Inflammatory macrophage treated with lipopolysaccharide for 1 hour (primary cell): ENCODE data around the gene EPHB2.
"Not testable (repeated sequence)": the region's sequence is repeated elsewhere in the genome, so short reads cannot be mapped to it uniquely, and the experiment has no call there.

Experiments
- DNase-seq, 2 donors: peaks; one replicate each; pipeline ENCODE4 v3.0.0-alpha.2; 2020 to 2022

The EPHB2 gene

DNA sequence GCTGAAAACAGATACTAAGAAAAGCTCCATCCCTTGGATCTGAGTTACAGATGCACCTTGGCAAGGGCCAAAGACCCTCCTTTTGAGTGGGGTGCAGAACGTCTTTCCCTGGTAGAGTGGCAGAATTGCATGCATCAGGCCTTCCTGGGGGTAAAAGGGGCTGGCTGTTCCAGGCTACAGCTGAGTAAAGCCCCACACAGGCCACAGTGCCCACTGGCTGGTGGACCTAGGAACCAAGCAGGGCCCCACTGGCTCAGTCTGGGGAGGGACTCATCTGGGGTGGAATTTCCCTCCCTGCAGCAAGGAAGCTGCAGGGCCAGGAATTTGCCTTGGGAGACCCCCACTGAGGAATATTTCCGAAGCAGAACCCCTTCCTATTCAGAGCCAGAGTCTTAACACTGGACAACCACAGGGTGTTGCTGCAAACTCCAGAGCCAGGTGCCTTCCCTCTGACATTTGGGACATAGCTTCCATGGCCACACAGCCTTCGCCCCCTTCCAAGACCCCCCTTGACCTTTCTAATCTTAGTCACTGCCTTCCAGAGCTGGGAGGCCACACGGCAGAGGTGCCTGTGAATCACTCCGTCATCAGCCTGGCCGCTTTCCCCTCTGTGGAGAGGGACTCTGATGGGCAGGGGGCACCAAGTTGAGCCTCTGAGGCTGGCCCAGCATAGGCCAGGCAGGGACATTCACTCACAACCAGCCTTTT, 209.5 kb downstream of the EPHB2 start:
- DNase-seq: no peak

DNA sequence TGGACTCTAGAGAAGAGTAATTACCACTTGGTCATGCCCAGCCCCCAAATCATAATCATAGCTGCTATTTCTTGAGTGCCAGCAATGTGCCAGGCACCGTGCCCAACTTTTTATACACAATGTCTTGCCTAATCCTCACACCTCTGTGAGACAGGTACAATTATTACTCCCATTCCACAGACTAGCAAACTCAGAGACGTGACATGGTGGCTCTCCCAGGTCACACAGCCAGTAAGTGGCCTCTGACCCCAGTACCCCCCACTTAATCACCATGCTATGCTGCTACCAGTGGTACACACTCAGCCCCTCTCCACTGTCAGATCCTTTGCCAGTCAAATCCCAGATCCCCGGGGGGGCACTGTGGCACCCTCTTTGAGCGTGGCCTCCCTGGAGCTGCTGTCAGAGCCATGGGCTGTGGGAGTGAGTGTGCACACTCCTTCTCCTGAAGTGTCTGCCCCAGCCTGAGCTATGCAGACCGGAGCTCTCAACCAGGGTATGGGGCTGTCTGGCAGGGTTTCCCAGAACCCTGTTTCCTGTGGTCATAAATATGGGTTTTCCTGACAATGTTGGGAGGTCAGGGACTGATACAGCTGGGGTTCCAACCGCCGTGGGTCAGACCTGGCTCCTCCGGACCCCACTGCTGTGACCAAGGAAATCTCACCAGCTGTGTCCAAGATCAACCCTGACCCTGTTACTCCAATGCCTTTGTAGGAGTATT, 210.3 kb downstream of the EPHB2 start:
- DNase-seq: no peak

DNA sequence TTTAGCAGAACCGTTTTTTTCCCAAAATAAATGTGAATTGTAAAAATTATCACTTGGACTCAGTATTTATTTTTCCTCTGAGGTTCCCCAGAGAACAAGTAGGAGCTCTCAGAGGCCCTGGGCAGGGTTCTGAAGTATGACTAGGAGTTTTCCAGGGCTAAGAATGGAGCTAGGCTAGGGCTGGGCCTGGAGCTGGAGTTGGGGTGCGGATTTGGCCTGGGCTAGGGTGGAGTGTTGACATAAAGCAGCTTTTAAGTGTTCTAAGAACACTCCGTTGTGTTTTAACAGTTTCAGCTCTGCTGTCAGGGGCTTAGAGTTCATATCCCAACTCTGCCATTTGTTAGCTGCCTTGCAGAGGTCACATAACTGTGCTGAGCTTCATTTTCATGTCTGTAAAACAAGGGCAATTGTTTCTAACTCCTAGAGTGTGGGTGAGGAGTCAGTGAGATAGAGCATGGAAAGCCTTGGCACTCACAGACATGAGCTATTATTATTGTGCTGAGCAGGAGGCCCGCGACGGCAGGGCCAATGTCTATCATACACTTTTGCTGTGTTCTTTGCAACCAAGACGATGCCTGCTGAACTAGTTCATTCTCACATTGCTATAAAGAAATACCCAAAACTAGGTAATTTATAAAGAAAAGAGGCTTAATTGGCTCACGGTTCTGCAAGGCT, 210.9 kb downstream of the EPHB2 start:
- no peak for DNase-seq

DNA sequence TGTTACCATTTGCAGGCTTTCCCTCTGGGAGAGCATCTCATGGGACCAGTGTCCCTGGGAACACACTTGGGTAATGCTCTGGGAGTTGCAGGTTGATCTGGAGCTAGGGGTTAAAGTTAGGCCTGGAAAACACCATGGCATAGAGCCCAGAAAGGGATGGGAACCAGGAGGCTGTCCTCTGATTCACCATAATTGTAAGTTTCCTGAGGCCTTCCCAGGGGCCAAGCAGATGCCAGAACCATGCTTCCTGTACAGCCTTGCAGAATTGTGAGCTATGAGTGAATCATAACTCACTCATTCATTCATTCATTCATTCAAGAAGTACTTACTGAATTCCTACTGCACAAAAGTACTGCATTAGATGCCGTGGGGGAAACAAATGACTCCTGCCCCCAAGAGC, 212.0 kb downstream of the EPHB2 start:
- DNase-seq: no peak

DNA sequence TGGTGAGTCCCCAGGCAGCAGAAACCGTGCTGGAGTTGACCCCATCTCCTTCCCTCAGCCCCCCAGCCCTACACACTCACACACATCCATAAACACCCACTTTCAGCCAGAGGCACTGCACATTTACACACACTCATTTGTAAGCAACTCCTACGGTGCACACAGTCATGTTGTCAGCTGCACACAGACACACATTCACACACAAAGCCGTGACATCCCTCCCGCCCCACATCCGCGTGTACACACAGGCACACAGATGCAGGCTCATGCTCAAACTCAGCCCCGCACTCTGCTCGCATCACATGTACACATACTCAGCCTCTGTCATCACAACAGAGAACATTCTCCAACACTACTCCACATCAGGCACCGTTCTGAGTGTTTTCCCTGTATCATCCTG, 214.5 kb downstream of the EPHB2 start:
- DNase-seq: no peak

DNA sequence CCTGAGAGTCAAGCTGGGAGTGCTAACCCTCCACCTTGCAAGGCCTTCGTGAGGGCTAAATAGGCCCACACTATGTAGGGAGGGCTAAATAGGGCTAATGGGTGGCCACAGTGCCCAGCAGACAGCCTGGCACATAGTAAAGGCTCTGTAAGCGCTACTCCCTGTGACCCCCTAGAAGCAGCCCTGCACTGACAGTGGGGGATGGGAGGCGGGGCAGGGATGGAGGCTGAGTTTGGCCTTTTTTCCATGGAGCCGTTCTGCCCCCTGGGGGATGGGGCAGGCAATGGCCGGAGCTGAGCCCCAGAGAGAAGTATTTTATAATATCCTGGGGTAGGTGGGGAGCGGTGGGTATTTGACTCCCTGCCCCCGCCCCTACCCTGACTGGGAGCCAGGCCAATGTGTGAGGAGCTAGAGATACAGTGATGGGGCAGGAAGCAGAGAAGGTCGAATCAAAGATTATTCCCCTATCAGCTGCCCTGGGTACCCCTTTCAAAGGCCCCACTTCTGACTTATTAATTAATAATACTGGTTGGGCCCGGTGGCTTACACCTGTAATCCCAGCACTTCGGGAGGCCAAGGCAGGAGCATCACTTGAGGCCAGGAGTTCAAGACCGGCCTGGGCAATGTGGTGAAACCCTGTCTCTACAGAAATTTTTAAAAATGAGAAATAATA, 219.7 kb downstream of the EPHB2 start:
- peak; percentile 8 to 61 for DNase-seq

DNA sequence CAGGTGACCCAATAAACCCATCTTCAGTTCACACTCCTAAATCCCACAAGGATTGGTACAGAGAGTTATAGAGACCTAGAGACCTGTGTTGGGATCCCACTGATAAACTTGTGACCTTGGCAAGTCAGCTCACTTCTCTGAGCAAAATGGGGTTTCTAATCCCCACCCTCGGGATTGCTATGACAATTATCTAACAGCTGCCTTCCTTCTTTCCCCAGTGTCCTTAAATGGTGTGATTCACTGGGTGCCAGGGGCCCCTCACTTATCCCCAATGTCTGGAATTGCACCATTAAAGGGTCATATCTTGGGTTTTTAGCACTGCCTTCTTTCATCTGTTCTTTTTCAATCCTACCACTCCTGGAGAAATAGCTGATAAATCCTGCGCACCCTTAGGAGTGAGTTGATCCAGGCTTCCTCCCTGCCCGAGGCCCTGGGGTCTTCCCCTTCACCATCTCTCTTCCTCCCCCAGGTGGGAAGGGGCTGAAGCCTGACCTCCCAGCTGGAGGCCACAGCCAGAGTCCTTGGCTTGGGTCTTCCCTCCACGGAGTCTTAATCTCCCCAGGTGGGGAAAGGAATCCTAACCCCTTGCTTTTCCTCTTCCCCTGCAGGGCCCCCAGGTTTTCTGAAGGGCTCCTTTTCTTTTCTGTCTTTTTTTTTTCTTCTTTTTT, 222.3 kb downstream of the EPHB2 start:
- no peak for DNase-seq

DNA sequence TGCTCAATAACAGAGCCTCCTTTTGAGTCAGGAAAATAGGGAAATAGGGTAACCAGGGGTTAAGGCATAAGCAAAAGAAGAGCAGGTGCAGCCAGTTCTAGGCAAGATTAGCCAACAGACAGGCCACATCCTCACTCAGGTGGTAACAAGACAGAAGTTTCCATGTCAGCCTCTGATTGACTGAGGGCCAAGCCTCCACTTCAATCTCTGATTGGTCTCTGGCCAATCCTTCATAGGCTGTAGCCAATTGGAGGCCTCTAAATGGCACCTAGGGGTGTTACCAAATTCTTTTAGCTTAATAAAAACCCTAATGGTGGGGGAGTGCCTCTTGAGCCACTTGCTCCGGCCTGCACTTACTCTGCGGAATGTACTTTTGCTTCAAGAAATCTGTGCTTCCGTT, 224.8 kb downstream of the EPHB2 start:
- no peak for DNase-seq

DNA sequence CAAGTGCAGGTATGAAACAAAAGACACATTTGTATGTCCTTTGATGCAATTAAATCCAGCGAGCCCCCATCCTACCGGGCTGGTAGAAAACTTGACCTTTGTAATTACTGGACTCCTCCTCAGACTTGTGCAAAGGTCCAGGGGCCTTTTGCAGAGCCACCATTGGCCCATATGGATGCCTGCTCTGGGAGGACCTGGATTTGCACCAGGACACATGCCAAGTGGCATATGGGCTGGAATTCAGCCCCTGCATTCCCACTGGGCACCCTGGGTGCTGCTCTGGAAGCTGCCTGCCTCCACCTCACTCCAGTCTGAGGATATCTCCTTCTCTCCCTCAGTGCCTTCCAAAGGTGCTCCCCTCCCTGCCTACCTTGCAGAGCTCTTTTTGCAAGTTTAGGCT, 226.0 kb downstream of the EPHB2 start:
- no peak for DNase-seq

DNA sequence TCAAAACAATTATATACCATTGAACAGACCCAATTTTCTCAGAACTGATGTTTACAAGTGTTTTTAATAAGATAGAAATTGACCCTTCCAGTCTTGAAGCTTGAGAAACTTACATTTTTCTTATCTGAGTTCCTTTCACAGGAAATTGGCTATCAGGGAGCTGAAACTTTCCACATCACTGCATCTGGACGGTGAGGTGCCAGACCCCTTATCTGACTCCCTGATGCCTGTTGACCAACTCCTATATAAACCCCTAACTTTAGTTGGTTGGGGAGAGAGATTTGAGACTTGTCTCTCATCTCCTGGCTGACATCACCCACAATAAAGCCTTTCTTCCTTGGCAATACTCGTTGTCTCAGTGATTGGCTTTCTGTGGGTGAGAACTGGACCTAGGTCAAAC, 230.6 kb downstream of the EPHB2 start:
- DNase-seq: no peak

DNA sequence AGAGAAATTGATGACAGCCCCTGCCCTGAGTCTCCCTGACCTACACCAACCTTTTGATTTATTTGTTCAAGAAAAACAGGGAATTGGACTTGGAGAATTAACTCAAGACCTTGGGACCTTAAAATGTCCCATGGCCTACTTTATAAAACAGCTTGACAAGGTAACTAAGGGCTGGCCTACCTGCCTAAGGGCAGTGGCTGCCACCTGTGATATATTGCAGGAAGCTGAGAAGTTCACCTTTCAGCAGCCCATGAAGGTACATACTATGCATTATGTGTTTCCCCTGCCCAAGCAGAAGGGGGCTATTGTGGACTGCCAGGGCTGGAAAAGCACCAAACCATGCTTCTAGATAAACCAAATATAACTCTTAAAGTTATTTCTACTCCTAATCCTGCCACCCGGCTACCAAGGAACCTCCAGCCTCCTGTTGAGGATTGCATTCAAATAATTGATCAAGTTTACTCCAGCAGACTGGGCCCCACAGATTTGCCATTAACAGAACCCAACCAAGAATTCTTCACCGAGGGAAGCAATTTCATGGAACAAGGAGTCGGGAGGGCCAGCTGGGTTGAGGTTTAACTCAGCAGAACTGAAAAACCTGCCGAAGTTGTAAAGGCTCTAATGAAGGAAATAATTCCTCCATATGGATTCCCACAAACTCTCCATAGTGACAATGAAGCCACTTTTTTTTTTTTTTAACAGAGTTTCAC, 233.9 kb downstream of the EPHB2 start:
- no peak for DNase-seq

DNA sequence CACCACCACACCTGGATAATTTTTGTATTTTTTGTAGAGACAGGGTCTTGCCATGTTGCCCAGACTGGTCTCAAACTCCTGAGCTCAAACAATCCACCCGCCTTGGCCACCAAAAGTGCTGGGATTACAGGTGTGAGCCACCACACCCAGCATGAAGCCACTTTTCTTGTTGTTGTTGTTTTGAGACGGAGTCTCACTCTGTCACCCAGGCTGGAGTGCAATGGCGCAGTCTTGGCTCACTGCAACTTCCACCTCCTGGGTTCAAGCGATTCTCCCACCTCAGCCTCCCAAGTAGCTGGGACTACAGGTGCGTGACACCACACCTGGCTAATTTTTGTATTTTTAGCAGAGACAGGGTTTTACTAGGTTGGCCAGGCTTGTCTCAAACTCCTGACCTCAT, 234.5 kb downstream of the EPHB2 start:
- DNase-seq: not testable (repeated sequence)

DNA sequence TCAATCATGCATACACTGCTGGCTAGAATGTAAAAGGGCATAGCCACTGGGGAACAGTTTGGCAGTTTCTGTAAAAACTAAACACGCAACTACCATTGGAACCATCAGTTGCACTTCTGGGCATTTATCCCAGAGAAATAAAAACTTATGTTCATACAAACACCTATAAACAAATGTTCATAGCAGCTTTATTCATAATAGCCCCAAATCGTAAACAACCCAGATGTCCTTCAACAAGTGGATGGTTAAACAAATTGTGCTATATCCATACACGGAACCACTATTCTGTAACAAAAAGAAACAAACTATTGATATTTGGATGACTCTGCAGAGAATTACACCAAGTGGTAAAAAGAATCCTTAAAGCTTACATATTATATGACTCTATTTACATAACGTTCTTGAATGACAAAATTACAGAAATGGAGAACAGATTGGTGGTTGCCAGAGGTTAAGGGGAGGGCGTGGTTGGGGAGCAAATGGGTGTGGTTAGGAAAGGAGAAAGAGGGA, 239.2 kb downstream of the EPHB2 start:
- no peak for DNase-seq

DNA sequence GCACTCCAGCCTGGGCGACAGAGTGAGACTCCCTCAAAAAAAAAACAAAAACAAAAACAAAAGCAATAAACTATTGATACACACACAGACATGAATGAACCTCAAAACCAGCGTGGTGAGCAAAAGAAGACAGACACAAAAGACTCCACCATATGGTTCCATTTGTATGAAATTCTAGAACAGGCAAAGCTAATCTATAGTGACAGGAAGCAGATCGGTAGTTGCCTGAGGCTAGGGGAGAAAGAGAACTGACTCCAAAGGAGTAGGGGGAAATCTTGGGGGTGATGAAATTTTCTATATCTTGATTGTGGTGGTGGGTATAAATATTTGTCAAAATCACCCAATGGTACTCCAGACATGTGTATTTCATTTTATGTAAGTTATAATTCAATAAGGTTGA, 241.2 kb downstream of the EPHB2 start:
- DNase-seq: no peak

DNA sequence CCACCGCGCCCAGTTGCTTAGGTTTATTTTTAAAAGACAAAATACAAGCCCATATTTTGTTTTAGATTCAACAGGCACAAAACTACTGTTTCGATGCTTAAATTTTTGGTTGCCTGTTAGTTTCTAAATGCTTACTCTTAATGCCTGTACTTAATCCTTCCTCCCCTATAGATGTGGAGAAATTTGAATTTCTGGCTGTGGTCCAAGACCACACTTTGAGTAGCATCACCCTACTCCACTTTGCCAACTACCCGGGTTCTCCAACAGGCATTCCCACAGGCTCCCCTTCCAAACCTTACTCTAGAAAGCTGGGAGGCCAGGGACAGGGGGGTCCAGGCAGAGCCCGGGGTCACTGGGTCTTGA, 242.0 kb downstream of the EPHB2 start:
- DNase-seq: no peak

DNA sequence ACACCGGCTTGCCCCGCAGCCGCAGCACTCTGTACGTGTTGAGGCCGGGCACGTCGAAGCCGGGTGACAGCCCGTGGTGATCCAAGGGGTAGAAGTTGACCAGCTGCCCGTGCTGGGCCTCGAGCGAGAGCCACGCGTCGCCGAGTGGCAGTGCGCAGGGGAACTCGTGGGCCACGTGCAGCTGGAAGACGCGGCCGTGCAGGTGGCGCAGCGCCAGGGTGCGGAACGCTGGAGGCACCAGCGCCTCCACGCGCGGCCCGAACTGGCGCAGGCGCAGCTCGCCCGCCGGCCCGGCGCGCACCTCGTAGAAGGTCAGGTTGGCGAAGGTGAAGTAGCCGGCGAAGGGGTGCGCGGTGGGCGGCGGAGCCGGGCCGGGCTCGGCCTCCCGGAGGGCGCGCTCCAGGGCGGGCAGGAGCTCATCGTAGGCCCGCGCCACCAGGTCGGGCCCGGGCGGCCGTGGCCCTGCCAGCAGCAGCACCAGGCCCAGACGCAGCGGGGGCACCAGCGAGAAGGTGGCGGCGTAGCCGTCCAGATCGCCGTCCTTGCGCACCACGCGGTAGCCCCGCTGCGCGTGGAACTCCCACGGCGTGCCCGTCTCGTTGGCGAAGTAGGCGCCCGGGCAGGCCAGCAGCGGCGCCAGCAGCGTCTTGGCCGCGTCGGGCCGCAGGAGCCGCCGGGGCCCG, 242.6 kb downstream of the EPHB2 start:
- DNase-seq: no peak

DNA sequence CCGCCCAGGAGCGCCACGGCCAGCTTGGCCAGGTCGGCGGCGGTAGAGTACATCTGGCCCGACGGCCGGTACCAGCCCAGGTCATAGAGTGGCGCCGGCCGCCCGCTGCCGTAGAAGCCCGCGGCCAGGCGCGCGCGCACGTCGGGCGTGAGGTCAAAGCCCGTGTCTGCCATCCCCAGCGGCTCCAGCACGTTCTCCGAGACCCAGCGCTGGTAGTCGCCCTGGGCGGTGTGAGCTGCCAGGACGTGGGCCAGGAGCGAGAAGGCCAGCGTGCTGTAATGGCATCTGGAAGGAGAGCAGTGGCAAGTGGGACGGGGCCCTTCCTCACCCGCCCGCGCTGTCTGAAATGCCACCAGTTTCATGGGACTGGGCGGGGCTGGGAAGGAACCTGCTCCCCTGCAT, 243.1 kb downstream of the EPHB2 start:
- no peak for DNase-seq

DNA sequence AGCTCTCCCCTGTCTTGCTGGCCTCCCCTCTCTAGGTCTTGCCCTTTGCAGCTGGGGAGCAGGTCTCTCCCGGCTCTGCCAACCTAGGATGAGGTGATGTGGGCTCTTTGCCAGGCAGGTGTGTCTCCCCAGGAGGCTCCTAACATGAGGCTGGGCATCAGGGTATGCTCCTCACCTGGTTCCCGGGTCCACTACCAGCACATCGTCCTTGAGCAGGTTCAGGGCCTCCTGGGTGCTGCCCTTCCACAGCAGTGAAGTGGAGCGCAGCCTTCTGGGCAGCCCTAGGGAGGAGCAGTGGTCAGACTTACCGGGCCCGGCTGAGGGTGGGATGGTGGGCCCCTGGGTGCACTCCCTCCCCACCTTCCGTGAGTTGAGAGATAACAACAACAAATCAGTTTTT, 244.5 kb downstream of the EPHB2 start:
- DNase-seq: no peak

DNA sequence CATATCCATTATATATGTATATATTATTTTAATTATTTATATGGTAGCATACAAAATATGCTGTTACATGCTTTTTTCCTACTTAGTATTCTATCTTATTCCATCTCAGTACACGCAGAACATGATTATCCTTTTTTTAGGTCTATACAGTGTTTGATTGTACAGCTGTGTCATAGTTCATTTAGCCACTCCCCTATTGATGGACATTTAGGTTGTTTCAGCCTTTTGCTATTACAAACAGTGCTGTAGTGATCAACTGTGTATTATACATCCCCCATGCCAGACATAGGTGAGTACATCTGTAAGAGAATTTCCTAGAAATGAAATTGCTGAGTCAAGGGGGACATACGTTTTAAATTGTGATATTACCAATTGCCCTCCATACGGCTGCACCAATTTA, 246.4 kb downstream of the EPHB2 start:
- no peak for DNase-seq

DNA sequence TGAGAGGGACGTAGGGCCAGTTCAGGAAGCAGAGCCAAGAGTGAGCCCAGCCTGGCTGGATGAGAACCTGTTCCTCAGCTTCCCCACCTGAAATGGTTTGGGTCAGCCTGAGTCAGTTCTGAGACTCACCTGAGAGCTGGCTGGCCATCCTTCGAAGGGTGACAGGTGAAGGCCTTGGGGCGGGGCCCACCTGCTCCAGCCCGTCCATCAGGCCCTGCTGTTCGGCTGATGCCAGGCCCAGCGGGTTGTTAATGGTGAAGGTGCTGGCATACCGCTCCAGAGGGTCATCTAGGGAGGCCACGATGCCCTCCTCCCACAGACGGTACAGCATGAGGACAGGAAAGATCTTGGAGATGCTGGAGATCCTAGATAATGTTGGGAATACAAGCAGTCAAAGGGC, 247.9 kb downstream of the EPHB2 start:
- DNase-seq: no peak

DNA sequence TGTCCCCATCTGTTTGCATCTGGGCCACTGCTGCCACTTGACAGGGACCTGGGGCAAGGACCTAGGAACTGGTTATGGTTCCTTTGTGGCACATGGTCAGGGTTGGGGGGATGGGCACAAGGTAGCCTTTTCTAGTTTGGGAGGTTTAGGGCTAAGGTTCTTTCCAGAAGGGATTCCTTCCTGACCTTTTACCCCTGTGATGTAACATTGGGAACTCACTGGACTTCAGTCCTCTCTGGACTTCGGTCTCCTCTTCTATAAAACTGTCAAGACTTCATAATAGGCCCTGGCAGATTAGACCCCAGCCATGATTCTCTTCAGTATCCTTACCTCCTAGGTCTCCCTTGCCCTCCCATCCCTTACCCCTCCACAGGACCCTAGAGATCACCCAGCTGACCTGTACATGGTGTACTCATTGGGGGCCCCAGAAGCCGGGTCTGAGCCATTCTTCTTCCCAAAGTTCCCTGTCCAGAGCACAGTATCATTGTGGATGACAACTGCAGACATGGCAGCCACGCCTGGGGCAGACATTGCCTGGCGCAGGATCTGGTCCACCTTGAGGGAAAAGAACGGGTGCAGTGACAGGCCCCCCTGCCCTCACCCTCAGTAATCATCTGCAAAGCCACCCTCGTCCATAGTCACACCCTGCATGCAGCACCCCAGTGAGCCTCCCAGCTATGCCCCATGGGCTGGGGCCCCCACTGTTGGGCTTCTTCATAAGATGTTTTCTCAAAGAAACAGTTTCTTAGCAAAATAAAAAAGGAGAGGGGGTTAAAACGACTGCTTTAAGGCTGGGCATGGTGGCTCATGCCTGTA, 249.1 kb downstream of the EPHB2 start:
- no peak for DNase-seq
